Activated CD4-positive, alpha-beta T cell treated with anti-CD3 and anti-CD28 coated beads for 36 hours (primary cell): Measurements from ENCODE around the gene PHACTR2. TPM values are rescaled to one million over a fixed set of nuclear protein-coding genes. Genes with fewer than 3 reads are reported as not detected.
A peak's percentile ranks its signal among the peaks of the same experiment; 100 is the strongest.
"Not testable (repeated sequence)": the region's sequence is repeated elsewhere in the genome, so short reads cannot be mapped to it uniquely, and the experiment has no call there.

Experiments used
- ATAC-seq: fragments of 200-7000 bp; cut with Tn5 transposase; one replicate; pipeline ENCODE4 v1.10.0; 2021; ENCODE audit warnings: mild to moderate bottlenecking, moderate library complexity
- CTCF ChIA-PET: fragments of 350-600 bp; sonication (Branson Sonifier 250); formaldehyde crosslinking; loops from one replicate; lab custom pipeline; 2021; ENCODE audit warnings: antibody characterized with exemption; lab: Charles Lee
- POLR2A ChIA-PET: fragments of 350-600 bp; sonication (Branson Sonifier 250); formaldehyde crosslinking; loops from one replicate; lab custom pipeline; 2021; ENCODE audit warnings: antibody characterized with exemption, inconsistent platforms; lab: Charles Lee
- DNase-seq: peaks from one replicate; pipeline ENCODE4 v3.0.0-alpha.2; 2020
- H3K27ac Mint-ChIP-seq: one replicate; pipeline ENCODE4 v1.8.0; 2021; ENCODE audit warnings: mixed read lengths
- H3K27me3 Mint-ChIP-seq: one replicate; pipeline ENCODE4 v1.8.0; 2021; ENCODE audit warnings: mixed read lengths
- H3K36me3 Mint-ChIP-seq: one replicate; pipeline ENCODE4 v1.8.0; 2021; ENCODE audit warnings: low read depth, mixed read lengths
- H3K4me1 Mint-ChIP-seq: one replicate; pipeline ENCODE4 v1.8.0; 2021; ENCODE audit warnings: mixed read lengths
- H3K4me3 Mint-ChIP-seq: one replicate; pipeline ENCODE4 v1.8.0; 2021; ENCODE audit warnings: mild to moderate bottlenecking, moderate library complexity, mixed read lengths
- H3K9me3 Mint-ChIP-seq: one replicate; pipeline ENCODE4 v1.8.0; 2021; ENCODE audit warnings: low read depth, mixed read lengths
- intact Hi-C, 2 experiments: fragments of 100-400 bp; cut with DNase I in 1 of 2; cut with micrococcal nuclease in 1 of 2; formaldehyde crosslinking; loops; one replicate each; pipeline versions ENCODE4 v1.14.2 to v1.15.1; 2022 to 2024; cut with DNase I, micrococcal nuclease
- total RNA-seq, 2 experiments: library from RNA; stranded (reverse); gene quantifications; one replicate each; pipeline ENCODE4 v1.2.3, GENCODE V29; 2021

Gene PHACTR2
- total RNA-seq, 2 experiments from 2014 or later, result 21.2 to 27.0 TPM

DNA sequence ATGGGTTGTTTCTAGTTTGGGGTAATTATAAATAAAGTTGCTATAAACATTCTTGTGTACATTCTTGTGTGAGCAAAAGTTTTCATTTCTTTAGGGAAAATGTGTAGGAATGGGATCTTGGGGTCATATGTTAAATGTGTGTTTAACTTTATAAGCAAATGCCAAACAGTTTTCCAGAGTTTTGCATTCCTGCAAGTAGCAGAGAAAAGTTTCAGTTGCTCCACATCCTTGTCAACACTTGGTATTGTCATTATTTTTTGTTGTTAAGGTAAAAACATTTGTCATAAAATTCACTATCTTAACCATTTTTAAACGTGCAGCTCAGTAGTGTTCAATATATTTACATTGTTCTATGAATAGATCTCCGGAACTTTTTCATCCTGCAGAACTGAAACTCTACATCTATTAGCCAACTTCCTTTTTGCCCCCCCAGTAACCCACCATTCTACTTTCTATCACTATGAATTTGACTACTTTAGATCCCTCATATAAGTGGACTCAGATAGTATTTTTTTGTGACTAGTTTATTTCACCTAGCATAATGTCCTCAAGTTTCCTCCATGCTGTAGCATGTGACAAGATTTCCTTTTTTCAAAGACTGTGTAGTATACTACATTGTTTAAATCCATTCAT lies 48.4 kb downstream of the PHACTR2 start:
- intact Hi-C loops, result no loop called here
- no peaks in the 10 kb centered on the region for H3K9me3 Mint-ChIP-seq

DNA sequence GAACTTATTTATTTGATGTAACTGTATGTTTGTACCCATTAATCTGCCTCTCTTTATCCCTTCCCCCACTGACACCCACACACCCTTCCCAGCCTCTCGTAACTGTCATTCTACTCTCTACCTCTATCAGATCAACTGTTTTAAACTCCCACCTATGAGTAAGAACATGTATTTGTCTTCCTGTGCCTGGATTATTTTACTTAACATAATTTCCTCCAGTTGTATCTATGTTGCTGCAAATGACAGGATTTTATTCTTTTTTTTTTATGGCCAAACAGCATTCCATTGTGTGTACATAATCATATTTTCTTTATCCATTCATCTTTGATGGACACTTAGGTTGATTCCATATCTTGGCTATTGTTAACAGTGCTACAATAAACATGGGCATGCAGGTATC lies 49.3 kb downstream of the PHACTR2 start:
- no peak overlapping the region for H3K4me3 Mint-ChIP-seq
- CTCF ChIA-PET, result no interaction called here
- intact Hi-C loops, result no loop called here
- no peaks in the 10 kb centered on the region for H3K27me3 Mint-ChIP-seq
- no peaks in the 10 kb centered on the region for H3K9me3 Mint-ChIP-seq
- DNase-seq (peak; percentile 8), ATAC-seq (no peak)
- H3K27ac Mint-ChIP-seq, result no peak overlapping the region
- H3K4me1 Mint-ChIP-seq, result peaks cover 17% of the 10 kb centered on the region
- H3K36me3 Mint-ChIP-seq, result peaks cover 23% of the 10 kb centered on the region
- POLR2A ChIA-PET, result no interaction called here

More for the DNA sequence above, 48.4 kb downstream of the PHACTR2 start:
- no peak for DNase-seq
- ChIA-PET CTCF (no interaction called here), POLR2A (no interaction called here)
- Mint-ChIP-seq H3K27me3 (no peaks in the 10 kb centered on the region), H3K4me3 (no peak overlapping the region), H3K27ac (no peak overlapping the region), H3K36me3 (peaks cover 23% of the 10 kb centered on the region), H3K4me1 (peaks cover 12% of the 10 kb centered on the region)
- ATAC-seq, result no peak

GRCh38 chr6:143731789-143732188 lies 54.0 kb downstream of the PHACTR2 start:
- ATAC-seq (no peak), DNase-seq (no peak)
- POLR2A ChIA-PET, result no interaction called here
- Mint-ChIP-seq H3K9me3 (no peaks in the 10 kb centered on the region), H3K4me3 (no peak overlapping the region), H3K4me1 (peaks cover 31% of the 10 kb centered on the region), H3K27me3 (no peaks in the 10 kb centered on the region), H3K36me3 (no peaks in the 10 kb centered on the region), H3K27ac (no peak overlapping the region)
- intact Hi-C loops, result no loop called here
- CTCF ChIA-PET, result no interaction called here

- peaks cover 25% of the 10 kb centered on the region for H3K4me1 Mint-ChIP-seq
- DNase-seq (no peak), ATAC-seq (no peak)
- H3K27ac Mint-ChIP-seq, result no peak overlapping the region
- POLR2A ChIA-PET, result no interaction called here
- no peaks in the 10 kb centered on the region for H3K36me3 Mint-ChIP-seq
- H3K9me3 Mint-ChIP-seq, result no peaks in the 10 kb centered on the region
- H3K27me3 Mint-ChIP-seq, result no peaks in the 10 kb centered on the region
- CTCF ChIA-PET, result no interaction called here
- intact Hi-C loops, result no loop called here
- no peak overlapping the region for H3K4me3 Mint-ChIP-seq
Observed at GRCh38 chr6:143732536-143732935, 54.8 kb downstream of the PHACTR2 start.

GRCh38 chr6:143733510-143733909 lies 55.7 kb downstream of the PHACTR2 start:
- Mint-ChIP-seq H3K9me3 (no peaks in the 10 kb centered on the region), H3K4me3 (no peak overlapping the region), H3K27me3 (no peaks in the 10 kb centered on the region), H3K27ac (no peak overlapping the region), H3K36me3 (no peaks in the 10 kb centered on the region), H3K4me1 (peaks cover 23% of the 10 kb centered on the region)
- ChIA-PET CTCF (no interaction called here), POLR2A (no interaction called here)
- DNase-seq (no peak), ATAC-seq (no peak)
- intact Hi-C loops, result no loop called here

DNA sequence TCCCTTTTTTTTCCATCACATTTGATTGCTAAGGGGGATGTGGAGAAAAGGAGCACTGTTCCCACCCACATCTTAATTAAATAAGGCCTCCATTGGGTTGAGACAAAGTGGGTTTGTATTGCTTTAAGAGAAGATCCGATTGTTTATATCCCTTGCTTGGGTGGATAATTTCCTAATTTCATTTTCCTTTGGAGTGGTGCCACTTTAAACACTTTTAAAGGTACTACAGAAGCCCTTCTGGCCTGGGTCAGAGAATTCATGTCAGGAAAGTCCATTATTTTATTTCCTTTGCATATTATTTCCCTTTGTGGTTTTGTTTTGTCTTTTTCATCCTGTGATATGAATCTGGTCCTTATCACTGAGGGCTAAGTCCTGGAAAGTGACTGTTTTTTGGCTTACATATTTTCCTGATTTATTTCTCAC lies 56.9 kb downstream of the PHACTR2 start:
- Mint-ChIP-seq H3K4me3 (no peak overlapping the region), H3K36me3 (no peaks in the 10 kb centered on the region), H3K9me3 (no peaks in the 10 kb centered on the region), H3K27me3 (no peaks in the 10 kb centered on the region), H3K27ac (no peak overlapping the region), H3K4me1 (peaks cover 31% of the 10 kb centered on the region)
- ATAC-seq (no peak), DNase-seq (no peak)
- POLR2A ChIA-PET, result no interaction called here
- intact Hi-C loops, result no loop called here
- CTCF ChIA-PET, result no interaction called here

DNA sequence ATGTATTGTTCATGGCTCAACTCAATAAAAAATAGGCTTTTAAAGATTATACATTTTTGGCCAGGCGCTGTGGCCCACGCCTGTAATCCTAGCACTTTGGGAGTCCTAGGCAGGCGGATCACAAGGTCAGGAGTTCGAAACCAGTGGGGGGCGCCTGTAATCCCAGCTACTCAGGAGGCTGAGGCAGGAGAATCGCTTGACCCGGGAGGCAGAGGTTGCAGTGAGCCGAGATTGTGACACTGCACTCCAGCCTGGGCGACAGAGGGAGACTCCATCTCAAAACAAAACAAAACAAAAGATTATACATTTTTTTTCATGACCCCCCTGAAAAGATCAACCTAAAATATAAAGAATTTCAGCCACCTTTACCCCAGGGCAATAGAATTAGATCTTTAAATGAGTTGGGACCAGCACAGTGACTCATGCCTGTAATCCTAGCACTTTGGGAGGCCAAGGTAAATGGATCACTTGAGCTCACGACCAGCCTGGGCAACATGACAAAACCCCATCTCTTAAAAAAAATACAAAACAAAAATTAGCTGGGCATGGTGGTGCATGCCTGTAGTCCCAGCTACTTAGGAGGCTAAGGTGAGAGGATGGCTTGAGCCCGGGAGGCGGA lies 60.4 kb downstream of the PHACTR2 start:
- H3K4me3 Mint-ChIP-seq, H3K36me3 Mint-ChIP-seq, H3K9me3 Mint-ChIP-seq, H3K27ac Mint-ChIP-seq, ATAC-seq, DNase-seq, intact Hi-C loops, H3K27me3 Mint-ChIP-seq, POLR2A ChIA-PET: not testable (repeated sequence)
- peaks cover 17% of the 10 kb centered on the region for H3K4me1 Mint-ChIP-seq
- CTCF ChIA-PET, result interaction anchor here (1.4 kb wide), 1 partner anchor 163 kb away, joined by 3 read pairs; no protein-coding TSS in a partner anchor

GRCh38 chr6:143739341-143739851 lies 61.6 kb downstream of the PHACTR2 start:
- intact Hi-C loops, result no loop called here
- no peak for DNase-seq
- POLR2A ChIA-PET, result no interaction called here
- no peaks in the 10 kb centered on the region for H3K9me3 Mint-ChIP-seq
- peak; percentile 53 for ATAC-seq
- H3K4me3 Mint-ChIP-seq, result no peak overlapping the region
- peaks cover 12% of the 10 kb centered on the region for H3K4me1 Mint-ChIP-seq
- peaks cover 8% of the 10 kb centered on the region for H3K36me3 Mint-ChIP-seq
- no peaks in the 10 kb centered on the region for H3K27me3 Mint-ChIP-seq
- H3K27ac Mint-ChIP-seq, result no peak overlapping the region
- CTCF ChIA-PET, result interaction anchor here (1.4 kb wide), 1 partner anchor 164 kb away, joined by 3 read pairs; no protein-coding TSS in a partner anchor

GRCh38 chr6:143740213-143740612 lies 62.4 kb downstream of the PHACTR2 start:
- ChIA-PET POLR2A (no interaction called here), CTCF (no interaction called here)
- intact Hi-C loops, result no loop called here
- Mint-ChIP-seq H3K36me3 (peaks cover 8% of the 10 kb centered on the region), H3K27me3 (no peaks in the 10 kb centered on the region), H3K4me3 (no peak overlapping the region), H3K27ac (no peak overlapping the region), H3K9me3 (no peaks in the 10 kb centered on the region), H3K4me1 (peaks cover 9% of the 10 kb centered on the region)
- DNase-seq (no peak), ATAC-seq (no peak)

- peaks cover 8% of the 10 kb centered on the region for H3K36me3 Mint-ChIP-seq
- ChIA-PET POLR2A (no interaction called here), CTCF (no interaction called here)
- H3K4me3 Mint-ChIP-seq, result no peak overlapping the region
- H3K27ac Mint-ChIP-seq, result no peak overlapping the region
- intact Hi-C loops, result no loop called here
- ATAC-seq (no peak), DNase-seq (no peak)
- no peaks in the 10 kb centered on the region for H3K9me3 Mint-ChIP-seq
- no peaks in the 10 kb centered on the region for H3K27me3 Mint-ChIP-seq
- peaks cover 9% of the 10 kb centered on the region for H3K4me1 Mint-ChIP-seq
Observed at GRCh38 chr6:143741480-143741879, 63.7 kb downstream of the PHACTR2 start.

GRCh38 chr6:143742070-143742954 lies 64.5 kb downstream of the PHACTR2 start:
- no peak for ATAC-seq
- no peak for DNase-seq
- ChIA-PET CTCF (interaction anchor here (1.0 kb wide), 1 partner anchor 363 kb away, joined by 3 read pairs; no protein-coding TSS in a partner anchor), POLR2A (no interaction called here)
- no peaks in the 10 kb centered on the region for H3K27me3 Mint-ChIP-seq
- peaks cover 8% of the 10 kb centered on the region for H3K36me3 Mint-ChIP-seq
- peaks cover 9% of the 10 kb centered on the region for H3K4me1 Mint-ChIP-seq
- no peaks in the 10 kb centered on the region for H3K9me3 Mint-ChIP-seq
- H3K27ac Mint-ChIP-seq, result no peak overlapping the region
- intact Hi-C loops, result no loop called here
- no peak overlapping the region for H3K4me3 Mint-ChIP-seq
